Measurements from ENCODE around the gene CDC16. TPM values are rescaled to one million over a fixed set of nuclear protein-coding genes. Genes with fewer than 3 reads are reported as not detected.

CDC16 gene
- total and polyA plus RNA-seq, 8 donors: 59.8 to 161 (median 121) TPM

DNA sequence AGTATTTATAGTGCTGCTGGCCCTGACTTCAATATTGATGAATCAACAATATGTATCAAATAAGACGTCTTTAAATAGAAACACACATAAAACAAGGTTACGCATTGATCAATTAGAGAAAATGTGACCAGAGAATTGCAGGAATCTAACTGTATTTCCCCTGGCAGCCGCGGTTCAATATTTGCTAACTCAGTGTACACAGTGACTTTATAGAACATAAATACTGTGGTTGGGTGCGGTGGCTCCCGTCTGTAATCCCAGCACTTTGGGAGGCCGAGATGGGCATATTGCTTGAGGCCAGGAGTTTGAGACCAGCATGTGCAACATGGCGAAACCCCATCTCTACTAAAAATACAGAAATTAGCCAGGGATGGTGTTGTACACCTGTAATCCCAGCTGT is 23.9 kb downstream of the CDC16 start:
- no peak for ATAC-seq

DNA sequence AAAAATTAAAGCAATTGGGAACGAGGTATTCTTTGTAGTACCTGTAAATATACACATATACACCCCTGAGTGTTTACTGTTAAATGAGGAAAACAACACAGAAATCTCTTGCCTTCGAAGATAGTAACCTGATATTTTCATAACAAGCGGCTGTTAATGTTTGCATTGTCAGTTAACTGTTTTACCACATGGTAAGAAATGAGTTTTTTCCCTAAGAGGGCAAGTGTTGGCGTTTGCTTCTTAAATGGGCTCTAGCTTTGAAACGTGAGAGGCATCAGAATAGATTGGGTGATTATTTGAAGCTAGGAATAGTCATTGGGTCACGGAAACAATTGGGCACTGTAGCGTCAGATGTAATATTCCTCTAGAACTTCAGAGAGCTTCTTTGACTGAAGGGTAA is 24.7 kb downstream of the CDC16 start:
- H3K36me3 ChIP-seq: peaks cover 0 to 100% of the 10 kb centered on the region in 2 donors
- no peak for DNase-seq

More for the DNA sequence above, 23.9 kb downstream of the CDC16 start:
- Histone ChIP-seq H3K4me3 (no peak overlapping the region), H3K27me3 (no peaks in the 10 kb centered on the region), H3K9me3 (no peaks in the 10 kb centered on the region), H3K4me1 (no peaks in the 10 kb centered on the region), H3K36me3 (peaks cover 0 to 99% of the 10 kb centered on the region in 2 donors), H3K27ac (no peak overlapping the region)
- intact Hi-C loops (cut with DNase I): no loop called here
- no peak for DNase-seq
- TF ChIP-seq, protein P1, sequence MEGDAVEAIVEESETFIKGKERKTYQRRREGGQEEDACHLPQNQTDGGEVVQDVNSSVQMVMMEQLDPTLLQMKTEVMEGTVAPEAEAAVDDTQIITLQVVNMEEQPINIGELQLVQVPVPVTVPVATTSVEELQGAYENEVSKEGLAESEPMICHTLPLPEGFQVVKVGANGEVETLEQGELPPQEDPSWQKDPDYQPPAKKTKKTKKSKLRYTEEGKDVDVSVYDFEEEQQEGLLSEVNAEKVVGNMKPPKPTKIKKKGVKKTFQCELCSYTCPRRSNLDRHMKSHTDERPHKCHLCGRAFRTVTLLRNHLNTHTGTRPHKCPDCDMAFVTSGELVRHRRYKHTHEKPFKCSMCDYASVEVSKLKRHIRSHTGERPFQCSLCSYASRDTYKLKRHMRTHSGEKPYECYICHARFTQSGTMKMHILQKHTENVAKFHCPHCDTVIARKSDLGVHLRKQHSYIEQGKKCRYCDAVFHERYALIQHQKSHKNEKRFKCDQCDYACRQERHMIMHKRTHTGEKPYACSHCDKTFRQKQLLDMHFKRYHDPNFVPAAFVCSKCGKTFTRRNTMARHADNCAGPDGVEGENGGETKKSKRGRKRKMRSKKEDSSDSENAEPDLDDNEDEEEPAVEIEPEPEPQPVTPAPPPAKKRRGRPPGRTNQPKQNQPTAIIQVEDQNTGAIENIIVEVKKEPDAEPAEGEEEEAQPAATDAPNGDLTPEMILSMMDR (IDR thresholded peaks at IDR 0.05): no peak

GRCh38 chr13:114259974-114260373 is 25.3 kb downstream of the CDC16 start:
- Histone ChIP-seq H3K4me3 (no peak overlapping the region), H3K9me3 (no peaks in the 10 kb centered on the region), H3K27me3 (no peaks in the 10 kb centered on the region), H3K27ac (no peak overlapping the region), H3K36me3 (peaks cover 0 to 100% of the 10 kb centered on the region in 2 donors), H3K4me1 (no peaks in the 10 kb centered on the region)
- TF ChIP-seq, protein P1 (IDR thresholded peaks at IDR 0.05): no peak
- no peak for ATAC-seq
- intact Hi-C loops (cut with DNase I): no loop called here
- no peak for DNase-seq

More for the DNA sequence above, 24.7 kb downstream of the CDC16 start:
- Histone ChIP-seq H3K4me3 (no peak overlapping the region), H3K4me1 (no peaks in the 10 kb centered on the region), H3K27me3 (no peaks in the 10 kb centered on the region), H3K27ac (no peak overlapping the region), H3K9me3 (no peaks in the 10 kb centered on the region)
- TF ChIP-seq, protein P1 (IDR thresholded peaks at IDR 0.05): no peak
- ATAC-seq: no peak
- intact Hi-C loops (cut with DNase I): no loop called here

DNA sequence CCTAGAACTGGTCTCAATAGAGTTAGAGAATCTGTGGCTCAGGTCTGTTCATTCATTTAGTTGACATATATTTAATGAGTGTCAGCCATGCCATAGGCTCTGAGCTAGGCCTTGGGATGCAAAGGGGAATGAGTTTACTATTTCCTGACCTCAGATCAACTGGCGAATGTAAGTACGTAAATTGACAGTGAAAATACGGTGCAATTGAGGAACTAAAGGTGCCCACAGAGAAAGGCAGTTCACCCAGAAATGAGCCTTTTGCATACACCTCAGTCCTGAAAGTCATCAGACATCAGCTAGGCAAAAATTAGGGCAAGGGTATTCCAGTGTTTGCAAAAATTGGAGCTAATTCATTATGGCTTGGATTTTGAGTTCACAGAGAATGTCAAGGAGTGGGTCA is 26.1 kb downstream of the CDC16 start:
- TF ChIP-seq, protein P1 (IDR thresholded peaks at IDR 0.05): no peak
- intact Hi-C loops (cut with DNase I): no loop called here
- Histone ChIP-seq H3K4me3 (no peak overlapping the region), H3K27ac (no peak overlapping the region), H3K36me3 (peaks cover 0 to 100% of the 10 kb centered on the region in 2 donors), H3K27me3 (no peaks in the 10 kb centered on the region), H3K4me1 (no peaks in the 10 kb centered on the region), H3K9me3 (no peaks in the 10 kb centered on the region)
- DNase-seq (no peak), ATAC-seq (no peak)

- H3K27ac ChIP-seq: no peak overlapping the region
Observed at GRCh38 chr13:114261328-114261965, 26.8 kb downstream of the CDC16 start.

More at GRCh38 chr13:114261328-114261965, 26.8 kb downstream of the CDC16 start:
- Histone ChIP-seq H3K4me1 (no peaks in the 10 kb centered on the region), H3K27me3 (no peaks in the 10 kb centered on the region), H3K4me3 (no peak overlapping the region), H3K9me3 (no peaks in the 10 kb centered on the region), H3K36me3 (peaks cover 0 to 100% of the 10 kb centered on the region in 2 donors)
- TF ChIP-seq, protein P1 (IDR thresholded peaks at IDR 0.05): no peak
- ATAC-seq: no peak
- intact Hi-C loops (cut with DNase I): no loop called here
- no peak for DNase-seq
